Stimulated activated CD4-positive, alpha-beta T cell treated with anti-CD3 and anti-CD28 coated beads, Interleukin-2, amount 100 ng/mL, for 24 hours (primary cell): Measurements from ENCODE around the gene KCNB1.

Source experiments
- DNase-seq, 2 donors: peaks; one replicate each; pipeline ENCODE4 v3.0.0-alpha.2; 2020

KCNB1 gene

DNA sequence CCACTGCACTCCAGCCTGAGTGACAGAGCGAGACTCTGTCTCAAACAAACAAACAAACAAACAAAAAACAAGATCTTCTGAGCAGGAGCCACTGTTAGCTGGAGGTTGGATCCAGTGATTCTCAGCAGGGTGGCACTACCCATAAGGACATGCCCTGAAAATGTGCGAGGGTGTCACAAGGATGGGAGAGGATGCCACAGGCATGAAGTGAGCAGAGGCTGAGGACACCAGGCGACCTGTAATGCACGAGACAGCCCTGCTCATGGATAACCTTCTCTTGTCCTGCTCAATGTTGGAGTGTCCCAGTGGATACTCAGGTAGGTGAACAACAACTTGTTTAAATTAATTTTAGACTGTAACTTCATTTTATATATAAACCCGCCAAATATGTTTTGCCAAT, 76.8 kb downstream of the KCNB1 start:
- no peak for DNase-seq

DNA sequence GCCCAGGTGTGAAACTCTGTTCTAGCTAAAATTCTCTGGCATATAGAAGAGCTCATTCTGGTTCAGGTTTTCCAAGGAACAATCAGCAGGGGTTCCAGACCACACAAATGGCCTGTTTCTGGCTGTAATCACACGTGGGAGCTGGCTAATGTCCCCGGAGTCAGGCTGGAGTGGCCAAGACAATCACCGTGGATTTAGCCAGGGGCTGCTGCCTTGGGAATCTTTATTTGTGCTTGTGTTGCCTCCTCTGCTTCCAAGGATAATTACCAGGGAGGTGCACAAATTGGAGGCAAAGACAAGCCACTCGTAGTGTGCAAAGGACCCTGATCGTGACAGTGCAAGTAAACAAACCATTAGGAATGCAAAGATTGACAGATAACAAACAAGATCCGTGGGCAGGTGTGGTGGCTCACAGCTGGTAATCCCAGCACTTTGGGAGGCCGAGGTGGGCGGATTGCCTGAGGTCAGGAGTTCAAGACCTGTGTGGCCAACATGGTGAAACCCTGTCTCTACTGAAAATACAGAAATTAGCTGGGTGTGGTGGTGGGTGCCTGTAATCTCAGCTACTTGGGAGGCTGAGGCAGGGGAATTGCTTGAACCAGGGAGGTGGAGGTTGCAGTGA, 77.3 kb downstream of the KCNB1 start:
- no peak for DNase-seq

DNA sequence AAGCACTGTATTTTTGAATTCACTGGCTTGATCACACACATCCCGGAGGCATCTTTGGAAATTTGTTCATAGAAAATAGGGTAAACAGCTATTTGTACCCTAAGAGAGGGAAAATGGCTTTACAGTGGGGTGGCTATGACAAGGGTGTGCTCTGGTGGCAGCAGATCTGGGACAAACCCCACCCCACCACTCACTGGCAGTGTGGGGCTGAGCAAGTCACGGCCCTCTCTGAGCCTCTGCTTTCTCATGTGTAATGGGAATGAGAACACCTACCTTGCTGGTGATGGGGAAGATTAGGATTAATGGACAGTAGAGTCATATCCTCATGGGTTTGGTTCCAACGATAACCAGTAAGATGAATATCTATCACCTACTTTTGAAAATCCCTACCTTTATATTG, 78.0 kb downstream of the KCNB1 start:
- no peak for DNase-seq

DNA sequence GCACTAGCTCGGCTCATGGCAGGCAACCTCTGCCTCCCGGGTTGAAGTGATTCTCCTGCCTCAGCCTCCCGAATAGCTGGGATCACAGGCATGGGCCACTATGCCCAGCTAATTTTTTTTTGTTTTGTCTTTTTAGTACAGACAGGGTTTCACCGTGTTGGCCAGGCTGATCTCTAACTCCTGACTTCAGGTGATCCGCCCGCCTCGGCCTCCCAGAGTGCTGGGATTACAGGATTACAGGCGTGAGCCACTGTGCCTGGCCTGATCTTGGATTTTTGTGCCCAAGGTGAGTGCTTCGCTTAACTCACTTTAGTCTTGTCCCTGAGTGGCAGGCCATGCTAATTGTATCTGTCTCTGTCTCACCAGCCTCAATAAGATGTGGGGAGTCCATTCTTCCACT, 78.6 kb downstream of the KCNB1 start:
- no peak for DNase-seq

DNA sequence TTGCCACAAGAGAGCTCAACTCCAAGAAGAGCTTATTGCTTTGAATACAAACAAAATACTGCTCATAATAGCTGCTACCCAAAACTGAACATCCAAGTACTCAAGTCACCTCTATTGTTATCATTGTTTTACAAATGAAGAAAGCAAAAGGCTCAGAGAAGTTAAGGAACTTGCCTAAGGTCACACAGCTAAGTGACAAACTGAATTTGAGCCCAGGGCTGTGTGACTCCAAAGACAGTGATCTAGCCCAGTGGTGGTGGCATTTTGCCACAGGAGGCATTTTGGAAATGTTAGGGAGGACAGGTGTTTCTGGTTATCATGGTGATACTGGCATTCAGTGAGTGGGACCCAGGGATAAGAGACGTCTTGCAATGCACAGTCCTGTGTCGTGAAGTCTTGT, 79.5 kb downstream of the KCNB1 start:
- no peak for DNase-seq

DNA sequence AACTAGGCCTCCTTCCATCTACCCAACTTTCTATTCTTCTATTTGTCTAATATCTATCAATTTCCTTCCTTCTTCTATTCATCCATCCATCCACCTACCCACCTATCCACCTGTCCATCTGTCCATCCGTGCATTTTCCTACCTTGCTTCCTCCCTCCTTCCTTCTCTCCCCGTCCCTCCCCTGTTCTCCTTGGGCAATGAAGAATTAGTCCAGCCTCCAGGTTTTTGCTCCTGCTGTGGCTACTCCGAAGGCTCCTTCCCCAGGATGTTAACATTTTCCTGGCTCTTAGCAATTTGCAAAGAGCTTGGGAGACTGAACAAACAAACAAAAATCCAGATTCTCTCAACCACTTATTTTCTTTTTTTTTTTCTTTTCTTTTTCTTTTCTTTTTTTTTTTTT, 81.6 kb downstream of the KCNB1 start:
- no peak for DNase-seq

DNA sequence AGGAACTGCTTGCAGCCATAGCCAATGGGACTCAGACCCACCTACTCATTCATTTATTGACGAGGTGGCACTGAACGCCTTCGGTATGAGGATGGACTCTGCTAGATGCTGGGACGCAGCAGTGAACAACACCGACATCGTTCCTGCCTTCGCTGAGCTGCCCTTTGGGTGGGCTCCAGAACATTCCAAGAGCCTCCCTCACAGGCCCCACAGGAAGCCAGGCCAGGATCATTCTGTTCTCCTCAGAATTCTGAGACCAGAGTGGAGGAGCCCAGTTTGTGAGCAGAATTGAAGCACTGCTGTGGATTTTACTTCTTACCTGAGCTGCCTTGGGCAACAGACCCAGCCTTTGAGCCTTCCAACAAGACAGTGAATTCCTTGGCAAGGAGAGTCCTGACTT, 82.1 kb downstream of the KCNB1 start:
- no peak for DNase-seq

DNA sequence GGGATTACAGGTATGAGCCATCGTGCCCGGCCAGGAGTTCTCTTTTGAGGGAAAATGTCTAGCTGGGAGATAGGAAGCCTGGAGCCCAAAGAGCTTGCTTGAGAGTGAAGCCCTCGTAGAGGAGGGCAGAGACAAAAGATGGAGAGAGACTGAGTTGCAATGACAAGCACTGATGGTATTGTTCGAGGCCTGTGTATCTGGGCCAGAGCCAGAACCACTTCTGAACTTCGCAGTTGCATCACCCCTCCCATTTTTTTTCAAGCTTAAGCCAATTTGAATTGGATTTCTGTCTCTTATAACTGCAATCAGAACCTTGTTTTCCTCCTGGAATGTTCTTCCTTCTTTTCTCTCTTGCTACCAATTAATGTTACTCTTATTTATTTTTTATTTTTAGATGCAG, 83.1 kb downstream of the KCNB1 start:
- no peak for DNase-seq

DNA sequence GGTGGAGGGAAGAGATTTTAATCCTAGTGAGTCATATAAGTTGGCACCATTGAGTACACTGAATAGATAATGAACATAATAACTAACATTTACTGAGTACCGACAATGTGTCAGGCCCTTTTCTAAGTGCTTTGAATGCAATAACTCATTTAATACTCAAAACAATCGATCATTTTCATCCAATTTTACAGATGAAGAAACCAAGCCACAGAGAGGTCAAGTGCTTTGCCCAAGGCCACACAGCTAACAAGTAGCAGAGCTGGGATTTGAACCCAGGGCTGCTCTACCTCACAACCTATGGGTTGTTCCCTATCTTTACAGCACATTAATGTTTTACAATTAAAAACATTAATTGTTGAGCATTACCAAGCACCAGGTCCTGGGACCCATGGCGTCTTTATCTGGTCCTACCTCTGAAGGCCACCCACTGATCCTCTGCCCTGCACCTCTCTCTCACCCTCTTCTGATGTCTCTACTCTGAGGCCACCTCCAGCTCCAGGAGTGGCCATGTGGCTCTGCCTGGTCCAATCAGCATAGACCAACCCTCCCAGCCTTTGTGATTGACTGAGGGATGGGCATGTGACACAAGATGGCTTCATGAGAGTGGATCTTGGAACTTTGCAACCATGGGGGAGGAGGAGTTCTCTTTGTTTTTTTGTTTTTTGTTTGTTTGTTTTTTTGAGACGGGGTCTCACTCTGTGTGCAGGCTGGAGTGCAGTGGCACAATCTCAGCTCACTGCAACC, 83.9 kb downstream of the KCNB1 start:
- no peak for DNase-seq

DNA sequence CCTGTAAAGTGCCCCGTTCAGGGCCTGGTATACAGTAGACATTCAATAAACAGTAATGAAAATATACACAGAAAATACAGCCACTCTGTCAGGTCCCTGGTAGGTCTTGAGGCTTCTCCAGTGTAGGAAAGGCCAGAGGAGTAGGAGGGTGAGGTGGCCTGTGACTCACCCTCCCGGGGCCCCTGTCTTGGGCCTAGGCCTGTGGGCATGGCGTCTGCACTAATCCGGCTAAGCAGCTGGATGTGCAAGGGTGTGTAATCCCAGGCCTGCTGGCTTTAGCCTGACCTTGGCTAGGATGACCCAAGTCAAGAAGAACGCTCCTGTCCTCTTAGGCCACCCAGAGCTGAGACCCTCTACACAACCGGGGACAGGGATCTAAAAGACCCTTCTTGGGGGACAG, 84.9 kb downstream of the KCNB1 start:
- no peak for DNase-seq

DNA sequence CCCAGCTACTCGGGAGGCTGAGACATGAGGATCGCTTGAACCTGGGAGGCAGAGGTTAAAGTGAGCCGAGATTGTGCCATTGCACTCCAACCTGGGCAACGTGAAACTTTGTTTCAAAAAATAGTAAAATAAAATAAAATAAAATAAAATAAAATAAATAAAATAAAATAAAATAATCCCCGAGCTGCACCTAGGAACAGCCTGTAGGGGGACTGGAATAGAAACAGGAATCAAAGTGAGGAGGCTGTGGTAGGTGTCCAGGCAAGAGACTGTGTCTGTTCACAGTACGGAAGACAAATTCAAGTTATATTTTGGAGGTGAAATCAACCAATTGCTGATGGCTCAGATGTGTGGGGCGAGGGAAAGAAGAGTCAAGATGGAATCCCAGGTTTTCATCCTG, 86.2 kb downstream of the KCNB1 start:
- no peak for DNase-seq

DNA sequence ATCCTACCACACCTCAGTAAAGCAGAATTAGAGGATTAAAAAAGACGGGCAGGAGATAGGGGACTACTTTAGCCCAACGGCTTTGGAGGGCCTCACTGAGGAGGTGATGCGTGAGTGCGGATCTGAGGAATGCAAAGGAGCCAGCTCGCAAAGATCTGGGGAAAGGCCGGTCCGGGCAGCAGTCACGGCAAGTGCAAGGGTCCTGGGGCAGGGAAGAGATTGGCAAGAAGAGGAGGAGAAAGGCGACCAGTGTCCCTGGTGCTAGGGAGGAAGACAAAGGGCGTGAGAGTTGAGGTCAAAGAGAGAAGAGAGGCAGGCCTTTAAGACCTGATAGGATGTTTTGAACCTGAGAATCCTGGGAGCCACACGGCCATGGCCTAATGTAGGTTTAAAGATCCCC, 86.8 kb downstream of the KCNB1 start:
- no peak for DNase-seq

DNA sequence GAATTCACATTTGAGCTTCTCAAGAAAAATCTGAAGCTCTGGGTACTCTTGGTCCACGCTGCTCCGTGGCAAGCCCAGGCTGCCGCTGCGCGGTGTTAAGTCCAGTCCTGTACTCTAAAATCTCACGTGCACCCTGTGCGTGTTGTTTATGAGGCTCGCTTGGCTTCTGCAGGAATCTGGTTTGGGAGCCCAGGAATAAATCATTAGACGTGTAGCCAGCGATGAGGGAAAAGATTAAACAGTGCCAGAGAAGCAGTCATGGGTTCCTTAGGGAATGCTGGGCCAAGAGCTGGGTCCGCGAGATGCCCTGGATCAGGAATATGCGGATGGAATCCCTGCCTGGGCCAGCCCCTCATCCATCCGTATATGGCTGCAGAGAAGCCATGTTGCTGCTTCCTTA, 87.3 kb downstream of the KCNB1 start:
- DNase-seq = no peak

DNA sequence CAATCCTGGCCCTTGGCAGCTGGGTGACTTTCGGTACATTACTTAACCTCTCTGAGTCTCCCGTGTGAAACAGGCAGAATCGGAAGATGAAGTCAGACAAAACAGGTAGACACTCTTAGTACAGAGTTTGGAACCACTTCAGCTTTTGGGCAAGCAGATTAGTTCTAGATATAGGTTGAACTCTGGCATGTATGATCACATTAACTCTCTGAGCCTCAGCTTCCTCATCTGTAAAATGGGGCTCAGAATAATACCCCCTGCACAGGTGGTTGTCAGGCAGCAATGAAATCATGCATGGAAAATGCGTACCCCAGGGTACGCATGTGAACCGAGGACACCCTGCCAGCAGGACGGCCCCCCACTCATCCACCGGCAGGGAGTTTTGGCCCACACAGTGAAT, 87.7 kb downstream of the KCNB1 start:
- no peak for DNase-seq

DNA sequence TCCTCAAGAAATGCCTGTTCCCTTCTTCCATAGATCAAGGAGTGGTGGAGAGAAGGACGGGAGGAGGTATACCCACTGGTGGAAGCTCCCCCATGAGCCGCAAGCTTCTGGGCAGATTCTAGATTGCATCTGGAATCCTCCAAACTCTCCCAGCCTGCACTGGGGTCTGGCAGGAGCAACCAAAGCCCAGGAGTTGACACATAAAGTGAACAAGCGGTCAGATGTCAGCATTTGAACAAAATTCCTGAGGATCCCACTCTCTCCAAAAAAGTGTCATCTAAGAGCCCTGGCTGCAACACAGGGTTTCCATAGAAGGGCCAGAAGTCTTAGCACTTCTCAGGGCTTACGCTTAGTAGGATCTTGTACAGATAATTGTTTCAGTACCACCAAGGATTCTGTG, 88.2 kb downstream of the KCNB1 start:
- DNase-seq = no peak

DNA sequence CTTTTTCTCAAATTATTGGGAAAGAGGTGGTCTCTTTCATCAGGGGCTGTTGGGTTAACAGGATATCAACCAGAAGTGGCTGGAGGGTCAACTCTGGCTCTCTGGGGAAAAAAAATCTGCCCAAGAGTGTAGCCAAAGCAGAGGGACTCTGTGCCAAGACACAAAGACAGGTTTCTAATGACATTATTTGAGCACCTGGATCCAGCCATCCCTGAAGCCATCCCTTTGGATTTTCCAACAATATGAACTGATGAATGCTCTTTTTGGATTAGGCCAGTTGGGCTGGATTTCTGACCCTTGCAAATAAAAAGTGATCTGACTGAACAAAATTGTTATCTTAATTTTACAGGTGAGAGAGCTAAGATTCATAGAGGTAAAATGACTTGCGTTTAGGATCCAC, 88.7 kb downstream of the KCNB1 start:
- DNase-seq = no peak

DNA sequence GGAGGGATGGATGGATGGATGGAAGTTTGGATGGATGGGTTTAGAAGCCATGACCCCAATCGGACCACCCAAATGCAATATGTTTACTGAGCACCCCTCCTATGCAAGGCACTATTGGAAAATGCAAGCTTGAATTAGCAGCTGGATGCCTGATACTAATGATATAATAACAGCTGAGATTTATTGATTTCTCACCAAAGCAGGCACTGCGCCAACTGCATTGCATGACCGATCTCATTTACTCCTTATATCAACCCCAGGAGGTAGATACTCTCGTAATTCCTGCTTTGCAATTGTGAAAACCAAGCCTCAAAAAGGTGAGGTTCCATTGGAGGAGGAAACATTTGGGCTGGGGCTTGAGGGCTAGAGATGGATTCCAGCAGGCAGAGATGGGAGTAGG, 89.7 kb downstream of the KCNB1 start:
- DNase-seq = no peak

DNA sequence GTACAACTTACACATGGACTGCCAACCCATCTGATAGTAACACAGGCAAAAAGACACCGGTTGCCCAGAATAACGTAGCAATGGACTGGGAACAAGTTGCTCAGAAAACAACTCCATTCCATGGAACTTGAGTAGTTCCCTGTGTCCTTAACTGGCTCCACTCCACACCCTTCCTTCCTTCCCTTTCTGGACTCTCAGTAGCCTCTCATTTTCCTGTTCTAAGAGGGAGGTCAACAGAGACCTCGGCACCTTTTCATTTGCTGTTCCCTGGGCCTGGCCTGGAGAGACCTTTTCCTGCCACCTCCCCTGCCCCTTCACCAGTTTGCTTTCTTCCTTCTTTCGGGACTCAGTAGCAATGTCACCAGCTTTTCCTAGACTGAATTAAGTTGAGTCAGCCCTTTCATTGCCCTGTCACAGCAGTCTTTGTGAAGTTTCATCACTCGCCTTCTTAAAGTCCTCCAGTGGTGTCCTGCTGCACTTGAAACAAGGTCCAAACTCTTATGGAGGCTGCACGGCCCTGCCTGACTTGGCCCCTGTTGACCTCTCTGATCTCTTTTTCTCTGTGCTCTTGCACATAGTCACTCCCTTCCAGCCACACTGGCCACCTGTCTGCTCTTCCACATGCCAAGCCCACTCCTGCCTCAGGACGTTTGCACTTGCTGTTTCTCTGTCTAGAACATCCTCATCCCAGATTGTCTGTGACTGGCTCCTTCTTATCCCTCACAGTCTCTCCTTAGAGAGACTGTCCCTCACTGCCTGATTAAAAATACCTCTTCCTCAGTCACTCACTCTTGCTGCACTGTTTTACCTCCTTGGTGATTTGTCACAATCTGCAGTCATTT, 90.8 kb downstream of the KCNB1 start:
- DNase-seq = no peak

DNA sequence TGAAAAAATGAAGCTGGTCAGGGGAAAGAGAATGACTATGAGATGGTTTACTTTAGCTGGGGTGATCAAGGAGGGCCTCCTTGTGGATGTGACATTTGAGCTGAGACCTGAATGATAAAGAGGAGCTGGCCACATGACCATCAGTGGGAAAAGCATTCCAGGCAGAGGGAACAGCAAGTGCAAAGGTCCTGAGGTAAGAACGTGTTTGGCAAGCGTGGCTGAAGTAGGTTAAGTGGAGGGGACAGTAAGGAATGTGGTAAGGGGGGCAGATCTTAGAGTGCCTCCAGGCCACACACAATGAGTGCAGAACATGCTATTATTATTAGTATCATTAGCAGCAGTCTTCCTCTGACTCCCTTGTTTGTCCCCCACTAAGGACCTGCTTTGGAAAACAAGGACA, 92.6 kb downstream of the KCNB1 start:
- no peak for DNase-seq

DNA sequence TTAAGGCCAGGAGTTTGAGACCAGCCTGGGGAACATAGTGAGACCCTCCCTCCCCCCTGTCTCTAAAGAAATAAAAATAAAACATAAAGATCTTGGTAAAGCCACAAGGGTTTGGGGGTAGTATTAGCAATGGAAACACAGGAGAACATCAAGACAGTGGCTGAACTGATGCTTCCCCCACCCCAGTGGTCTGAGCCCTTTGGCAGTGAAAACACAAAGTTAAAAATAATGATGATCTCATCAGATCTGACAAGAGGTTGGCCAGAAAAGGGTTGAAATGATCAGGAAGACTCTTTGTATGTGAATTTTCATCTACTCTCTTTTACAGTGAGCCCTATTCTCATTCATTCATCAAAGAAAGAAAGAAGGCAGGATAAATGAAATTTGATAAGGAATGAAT, 93.7 kb downstream of the KCNB1 start:
- no peak for DNase-seq

DNA sequence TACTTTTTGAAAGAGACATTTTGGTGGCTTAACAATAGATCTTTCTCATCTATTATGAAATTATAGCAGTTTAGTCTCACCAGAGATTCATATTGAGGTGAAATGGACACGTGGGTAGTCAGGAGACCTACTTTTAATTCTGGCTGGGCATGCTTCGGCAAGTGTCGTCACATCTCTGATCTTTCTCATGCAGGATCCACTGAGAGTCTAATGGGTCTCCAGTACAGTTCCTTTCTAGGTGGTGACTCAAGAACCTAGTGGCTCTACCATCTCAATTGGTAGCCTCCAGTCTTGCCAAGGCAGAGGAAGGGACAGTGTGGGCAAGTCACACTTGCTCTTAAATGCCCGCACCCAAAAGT, 94.9 kb downstream of the KCNB1 start:
- DNase-seq = no peak

DNA sequence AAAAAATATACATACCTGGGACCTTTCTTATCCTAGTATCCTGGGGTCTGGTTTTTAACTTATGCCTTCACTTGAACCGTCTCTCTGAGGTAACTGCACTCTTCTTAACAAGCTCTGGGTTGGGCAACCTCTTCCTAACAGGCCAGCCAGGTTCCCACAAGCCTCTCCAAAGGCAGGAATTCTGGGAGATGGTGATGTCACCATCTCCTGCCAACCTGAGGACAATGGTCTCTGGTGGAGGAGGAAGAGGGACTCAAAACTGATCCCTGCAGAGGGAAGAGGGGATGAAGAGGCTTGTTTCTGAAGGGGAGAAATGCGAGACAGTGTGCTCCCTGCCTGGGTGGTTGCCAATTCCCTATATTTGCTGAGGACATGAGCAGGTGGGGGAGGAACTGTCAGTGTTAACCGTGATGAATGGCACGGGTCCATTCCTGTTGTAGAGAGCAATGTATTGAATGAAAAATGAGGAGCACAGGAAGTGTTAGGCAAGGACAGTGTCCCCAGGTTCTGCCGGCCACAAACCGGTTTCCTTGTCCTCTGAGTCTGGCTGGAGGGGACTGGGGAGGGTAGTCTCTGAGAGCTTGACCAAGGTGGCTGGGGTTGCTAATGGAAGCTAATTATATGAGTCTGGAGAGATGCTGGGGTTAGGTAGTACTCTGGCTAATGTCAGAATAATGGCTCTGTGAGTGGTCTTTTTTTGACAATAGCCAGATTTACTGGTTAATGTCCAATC, 95.5 kb downstream of the KCNB1 start:
- no peak for DNase-seq

DNA sequence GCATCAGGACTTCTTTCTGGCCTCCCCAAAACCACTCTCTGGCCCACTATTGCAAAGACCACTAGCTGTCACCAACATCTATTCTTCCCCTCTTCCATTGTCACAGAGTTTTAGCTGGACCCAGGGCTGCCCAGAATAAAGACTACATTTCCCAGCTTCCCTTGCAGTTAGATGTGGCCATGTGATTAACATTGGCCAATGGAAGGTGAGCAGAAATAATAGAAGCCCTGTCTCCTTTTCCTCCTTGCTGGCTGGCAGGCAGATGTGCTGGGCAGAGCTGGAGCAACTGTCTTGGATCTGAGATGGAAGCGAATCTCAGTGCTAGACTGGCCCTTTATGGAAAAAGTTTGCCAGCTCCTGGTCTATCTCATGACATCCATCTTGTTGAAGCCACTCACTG, 97.0 kb downstream of the KCNB1 start:
- no peak for DNase-seq
